ENCODE data around the gene NAV2. TPM values are rescaled to one million over a fixed set of nuclear protein-coding genes. Genes with fewer than 3 reads are reported as not detected.

The NAV2 gene
- polyA plus RNA-seq, 1 donor from 2014 or later = 3.0 TPM

GRCh38 chr11:19719960-19720359 is 7.3 kb downstream of the NAV2 start:
- no peaks in the 10 kb centered on the region for H4K20me1 ChIP-seq (ENCODE audit: insufficient read depth)
- no peak overlapping the region for H2AFZ ChIP-seq (ENCODE audit: low read depth, low read length)
- H3K9ac ChIP-seq (ENCODE audit: low read length) = no peak overlapping the region
- no peak for TF ChIP-seq POLR2AphosphoS5 (IDR thresholded peaks at IDR 0.05)
- H3K36me3 ChIP-seq (ENCODE audit: insufficient read depth, low read length) = no peaks in the 10 kb centered on the region
- H3K4me2 ChIP-seq (ENCODE audit: low read length) = no peak overlapping the region
- peaks cover 21% of the 10 kb centered on the region for H3K27me3 ChIP-seq (ENCODE audit: insufficient read depth, low read depth, low read length)
- H3K9me3 ChIP-seq (ENCODE audit: low read length) = no peaks in the 10 kb centered on the region
- no peaks in the 10 kb centered on the region for H3K9me2 ChIP-seq (ENCODE audit: insufficient read depth, low read length)
- H3K79me2 ChIP-seq (replicated peaks; ENCODE audit: insufficient read depth, low read length) = no peaks in the 10 kb centered on the region
- no peak overlapping the region for H3K4me3 ChIP-seq (ENCODE audit: low read length)
- H3F3A ChIP-seq (ENCODE audit: insufficient read depth, low read length, poor library complexity, severe bottlenecking) = no peaks in the 10 kb centered on the region
- no peak overlapping the region for H3K27ac ChIP-seq (ENCODE audit: low read length)

GRCh38 chr11:19721176-19721575 is 8.5 kb downstream of the NAV2 start:
- Histone ChIP-seq H2AFZ (ENCODE audit: low read depth, low read length) (no peak overlapping the region), H3K27me3 (ENCODE audit: insufficient read depth, low read depth, low read length) (peaks cover 9% of the 10 kb centered on the region), H3K79me2 (replicated peaks; ENCODE audit: insufficient read depth, low read length) (no peaks in the 10 kb centered on the region), H3K4me3 (ENCODE audit: low read length) (no peak overlapping the region), H3K9ac (ENCODE audit: low read length) (no peak overlapping the region), H3F3A (ENCODE audit: insufficient read depth, low read length, poor library complexity, severe bottlenecking) (no peaks in the 10 kb centered on the region), H3K27ac (ENCODE audit: low read length) (no peak overlapping the region), H3K9me3 (ENCODE audit: low read length) (no peaks in the 10 kb centered on the region), H3K4me2 (ENCODE audit: low read length) (no peak overlapping the region), H3K36me3 (ENCODE audit: insufficient read depth, low read length) (no peaks in the 10 kb centered on the region), H3K9me2 (ENCODE audit: insufficient read depth, low read length) (no peaks in the 10 kb centered on the region), H4K20me1 (ENCODE audit: insufficient read depth) (no peaks in the 10 kb centered on the region)
- no peak for TF ChIP-seq TAF1 (IDR thresholded peaks at IDR 0.05; ENCODE audit: low read depth)
- no peak for TF ChIP-seq REST (IDR thresholded peaks at IDR 0.05; ENCODE audit: borderline replicate concordance)
- TF ChIP-seq EP300 (conservative IDR thresholded peaks at IDR 0.05; ENCODE audit: poor library complexity, severe bottlenecking) = no peak
- no peak for TF ChIP-seq POLR2AphosphoS5 (IDR thresholded peaks at IDR 0.05)
- no peak for TF ChIP-seq RAD21 (conservative IDR thresholded peaks at IDR 0.05)
- no peak for TF ChIP-seq EZH2 (IDR thresholded peaks at IDR 0.05; ENCODE audit: borderline replicate concordance, insufficient read depth, low read length, poor library complexity, severe bottlenecking)
- no peak for TF ChIP-seq MXI1 (conservative IDR thresholded peaks at IDR 0.05; ENCODE audit: poor library complexity, severe bottlenecking)
- TF ChIP-seq CTCF (IDR thresholded peaks at IDR 0.05; ENCODE audit: poor library complexity, severe bottlenecking) = no peak
- no peak for TF ChIP-seq SMC3 (conservative IDR thresholded peaks at IDR 0.05; ENCODE audit: poor library complexity)

- H3K4me2 ChIP-seq (ENCODE audit: low read length) = no peak overlapping the region
- H3K27ac ChIP-seq (ENCODE audit: low read length) = no peak overlapping the region
Observed at GRCh38 chr11:19722702-19723101, 10.1 kb downstream of the NAV2 start.

More at GRCh38 chr11:19722702-19723101, 10.1 kb downstream of the NAV2 start:
- Histone ChIP-seq H3K36me3 (ENCODE audit: insufficient read depth, low read length) (no peaks in the 10 kb centered on the region), H3K27me3 (ENCODE audit: insufficient read depth, low read depth, low read length) (no peaks in the 10 kb centered on the region), H3K79me2 (replicated peaks; ENCODE audit: insufficient read depth, low read length) (no peaks in the 10 kb centered on the region), H3K9ac (ENCODE audit: low read length) (no peak overlapping the region), H3K9me2 (ENCODE audit: insufficient read depth, low read length) (no peaks in the 10 kb centered on the region), H4K20me1 (ENCODE audit: insufficient read depth) (no peaks in the 10 kb centered on the region), H2AFZ (ENCODE audit: low read depth, low read length) (no peak overlapping the region), H3F3A (ENCODE audit: insufficient read depth, low read length, poor library complexity, severe bottlenecking) (no peaks in the 10 kb centered on the region), H3K9me3 (ENCODE audit: low read length) (no peaks in the 10 kb centered on the region), H3K4me3 (ENCODE audit: low read length) (no peak overlapping the region)
- TF ChIP-seq SMC3 (conservative IDR thresholded peaks at IDR 0.05; ENCODE audit: poor library complexity) = no peak
- no peak for TF ChIP-seq CTCF (IDR thresholded peaks at IDR 0.05; ENCODE audit: poor library complexity, severe bottlenecking)
- TF ChIP-seq RAD21 (conservative IDR thresholded peaks at IDR 0.05) = no peak

Measured in neural cell (in vitro differentiated cells).